ENCODE data around the gene B4GALT2. TPM values are rescaled to one million over a fixed set of nuclear protein-coding genes. Genes with fewer than 3 reads are reported as not detected.

B4GALT2 gene
- total and polyA plus RNA-seq, 9 of the 15 experiments (the other 6 are each of a cell fraction or from before 2014, with no cell fraction given), result 1.3 to 86.8 (median 43.8) TPM

DNA sequence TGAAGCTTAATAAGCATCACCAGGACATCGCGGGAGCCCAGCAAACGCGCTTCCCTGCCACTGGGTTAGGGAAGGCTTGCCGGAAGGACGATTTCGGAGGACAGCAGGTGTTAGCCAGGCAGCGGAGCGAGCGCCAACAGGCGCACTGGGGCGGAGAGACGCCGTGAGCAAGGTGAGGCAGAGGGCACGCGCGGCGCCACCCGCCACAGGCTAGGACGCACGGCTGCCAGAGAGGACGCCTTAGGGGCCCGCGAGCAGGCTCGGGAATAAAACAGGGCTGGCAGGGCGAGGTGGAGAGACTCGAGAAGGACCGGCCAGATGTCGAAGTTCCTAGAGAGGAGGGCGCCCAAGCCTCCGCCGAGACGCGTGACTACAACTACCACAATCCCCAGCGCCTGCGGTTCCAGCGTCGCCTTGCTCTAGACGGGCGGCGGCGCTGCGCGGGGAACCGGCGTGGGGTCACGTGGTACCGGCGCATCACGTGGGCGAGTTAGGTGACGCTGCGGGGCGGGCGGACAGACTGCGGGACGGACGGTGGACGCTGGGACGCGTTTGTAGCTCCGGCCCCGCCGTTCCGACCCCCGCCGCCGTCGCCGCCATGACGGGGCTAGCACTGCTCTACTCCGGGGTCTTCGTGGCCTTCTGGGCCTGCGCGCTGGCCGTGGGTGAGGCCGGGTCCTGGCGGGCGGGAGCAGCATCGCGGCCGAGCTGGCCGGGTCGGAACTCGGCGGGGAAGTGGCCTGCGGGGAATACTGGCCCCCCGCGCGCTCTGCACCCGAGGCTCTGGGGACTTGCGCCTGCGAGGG is 4.4 kb upstream of the B4GALT2 start, which contains the start of gene ATP6V0B (continued):
- TF ChIP-seq, protein P1, sequence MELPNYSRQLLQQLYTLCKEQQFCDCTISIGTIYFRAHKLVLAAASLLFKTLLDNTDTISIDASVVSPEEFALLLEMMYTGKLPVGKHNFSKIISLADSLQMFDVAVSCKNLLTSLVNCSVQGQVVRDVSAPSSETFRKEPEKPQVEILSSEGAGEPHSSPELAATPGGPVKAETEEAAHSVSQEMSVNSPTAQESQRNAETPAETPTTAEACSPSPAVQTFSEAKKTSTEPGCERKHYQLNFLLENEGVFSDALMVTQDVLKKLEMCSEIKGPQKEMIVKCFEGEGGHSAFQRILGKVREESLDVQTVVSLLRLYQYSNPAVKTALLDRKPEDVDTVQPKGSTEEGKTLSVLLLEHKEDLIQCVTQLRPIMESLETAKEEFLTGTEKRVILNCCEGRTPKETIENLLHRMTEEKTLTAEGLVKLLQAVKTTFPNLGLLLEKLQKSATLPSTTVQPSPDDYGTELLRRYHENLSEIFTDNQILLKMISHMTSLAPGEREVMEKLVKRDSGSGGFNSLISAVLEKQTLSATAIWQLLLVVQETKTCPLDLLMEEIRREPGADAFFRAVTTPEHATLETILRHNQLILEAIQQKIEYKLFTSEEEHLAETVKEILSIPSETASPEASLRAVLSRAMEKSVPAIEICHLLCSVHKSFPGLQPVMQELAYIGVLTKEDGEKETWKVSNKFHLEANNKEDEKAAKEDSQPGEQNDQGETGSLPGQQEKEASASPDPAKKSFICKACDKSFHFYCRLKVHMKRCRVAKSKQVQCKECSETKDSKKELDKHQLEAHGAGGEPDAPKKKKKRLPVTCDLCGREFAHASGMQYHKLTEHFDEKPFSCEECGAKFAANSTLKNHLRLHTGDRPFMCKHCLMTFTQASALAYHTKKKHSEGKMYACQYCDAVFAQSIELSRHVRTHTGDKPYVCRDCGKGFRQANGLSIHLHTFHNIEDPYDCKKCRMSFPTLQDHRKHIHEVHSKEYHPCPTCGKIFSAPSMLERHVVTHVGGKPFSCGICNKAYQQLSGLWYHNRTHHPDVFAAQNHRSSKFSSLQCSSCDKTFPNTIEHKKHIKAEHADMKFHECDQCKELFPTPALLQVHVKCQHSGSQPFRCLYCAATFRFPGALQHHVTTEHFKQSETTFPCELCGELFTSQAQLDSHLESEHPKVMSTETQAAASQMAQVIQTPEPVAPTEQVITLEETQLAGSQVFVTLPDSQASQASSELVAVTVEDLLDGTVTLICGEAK (IDR thresholded peaks at IDR 0.05), result peak; percentile 43
- TF ChIP-seq, protein P1 (CRISPR knock-in tag; IDR thresholded peaks at IDR 0.05), result no peak; the same call in 1 of the 2 replicates
- TF ChIP-seq PTTG1 (tag; IDR thresholded peaks at IDR 0.05; ENCODE audit: low read depth) (no peak), SMARCA4 (IDR thresholded peaks at IDR 0.05) (no peak), FOXA3 (CRISPR knock-in tag; conservative IDR thresholded peaks at IDR 0.05 in 1 of 2, IDR thresholded peaks at IDR 0.05 in 1 of 2) (no peak; a peak in 1 of 4 replicates), SUPT5H (IDR thresholded peaks at IDR 0.05) (peak; percentile 90), TARDBP (IDR thresholded peaks at IDR 0.05) (peak; percentile 69), TCF7L2 (IDR thresholded peaks at IDR 0.05; ENCODE audit: low read depth, low read length) (no peak), SETDB1 (IDR thresholded peaks at IDR 0.05; ENCODE audit: low read length) (no peak)
- TF ChIP-seq, protein P2, sequence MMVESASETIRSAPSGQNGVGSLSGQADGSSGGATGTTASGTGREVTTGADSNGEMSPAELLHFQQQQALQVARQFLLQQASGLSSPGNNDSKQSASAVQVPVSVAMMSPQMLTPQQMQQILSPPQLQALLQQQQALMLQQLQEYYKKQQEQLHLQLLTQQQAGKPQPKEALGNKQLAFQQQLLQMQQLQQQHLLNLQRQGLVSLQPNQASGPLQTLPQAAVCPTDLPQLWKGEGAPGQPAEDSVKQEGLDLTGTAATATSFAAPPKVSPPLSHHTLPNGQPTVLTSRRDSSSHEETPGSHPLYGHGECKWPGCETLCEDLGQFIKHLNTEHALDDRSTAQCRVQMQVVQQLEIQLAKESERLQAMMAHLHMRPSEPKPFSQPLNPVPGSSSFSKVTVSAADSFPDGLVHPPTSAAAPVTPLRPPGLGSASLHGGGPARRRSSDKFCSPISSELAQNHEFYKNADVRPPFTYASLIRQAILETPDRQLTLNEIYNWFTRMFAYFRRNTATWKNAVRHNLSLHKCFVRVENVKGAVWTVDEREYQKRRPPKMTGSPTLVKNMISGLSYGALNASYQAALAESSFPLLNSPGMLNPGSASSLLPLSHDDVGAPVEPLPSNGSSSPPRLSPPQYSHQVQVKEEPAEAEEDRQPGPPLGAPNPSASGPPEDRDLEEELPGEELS (CRISPR knock-in tag; IDR thresholded peaks at IDR 0.05; ENCODE audit: borderline replicate concordance), result 0 out of 2 replicates have a peak, but pooled peaks have one; percentile 24
- TF ChIP-seq, protein P3, sequence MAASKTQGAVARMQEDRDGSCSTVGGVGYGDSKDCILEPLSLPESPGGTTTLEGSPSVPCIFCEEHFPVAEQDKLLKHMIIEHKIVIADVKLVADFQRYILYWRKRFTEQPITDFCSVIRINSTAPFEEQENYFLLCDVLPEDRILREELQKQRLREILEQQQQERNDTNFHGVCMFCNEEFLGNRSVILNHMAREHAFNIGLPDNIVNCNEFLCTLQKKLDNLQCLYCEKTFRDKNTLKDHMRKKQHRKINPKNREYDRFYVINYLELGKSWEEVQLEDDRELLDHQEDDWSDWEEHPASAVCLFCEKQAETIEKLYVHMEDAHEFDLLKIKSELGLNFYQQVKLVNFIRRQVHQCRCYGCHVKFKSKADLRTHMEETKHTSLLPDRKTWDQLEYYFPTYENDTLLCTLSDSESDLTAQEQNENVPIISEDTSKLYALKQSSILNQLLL (CRISPR knock-in tag; IDR thresholded peaks at IDR 0.05; ENCODE audit: borderline replicate concordance), result no peak
- TF ChIP-seq, protein P4, sequence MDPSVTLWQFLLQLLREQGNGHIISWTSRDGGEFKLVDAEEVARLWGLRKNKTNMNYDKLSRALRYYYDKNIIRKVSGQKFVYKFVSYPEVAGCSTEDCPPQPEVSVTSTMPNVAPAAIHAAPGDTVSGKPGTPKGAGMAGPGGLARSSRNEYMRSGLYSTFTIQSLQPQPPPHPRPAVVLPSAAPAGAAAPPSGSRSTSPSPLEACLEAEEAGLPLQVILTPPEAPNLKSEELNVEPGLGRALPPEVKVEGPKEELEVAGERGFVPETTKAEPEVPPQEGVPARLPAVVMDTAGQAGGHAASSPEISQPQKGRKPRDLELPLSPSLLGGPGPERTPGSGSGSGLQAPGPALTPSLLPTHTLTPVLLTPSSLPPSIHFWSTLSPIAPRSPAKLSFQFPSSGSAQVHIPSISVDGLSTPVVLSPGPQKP (CRISPR knock-in tag; IDR thresholded peaks at IDR 0.05), result no peak

All from K562 (cell line).